Measurements from ENCODE around the gene GNS.

GRCh38 chr12:64806173-64806572 is 47.0 kb upstream of the GNS start:
- no peak for TF ChIP-seq TAF1 (IDR thresholded peaks at IDR 0.05; ENCODE audit: low read depth)
- no peak for TF ChIP-seq CREB1 (IDR thresholded peaks at IDR 0.05; ENCODE audit: low read depth)
- TF ChIP-seq EP300 (IDR thresholded peaks at IDR 0.05; ENCODE audit: borderline replicate concordance) = no peak
- TF ChIP-seq MAX (IDR thresholded peaks at IDR 0.05) = no peak
- no peak for TF ChIP-seq YY1 (IDR thresholded peaks at IDR 0.05; ENCODE audit: low read depth)
- TF ChIP-seq EGR1 (IDR thresholded peaks at IDR 0.05) = no peak
- TF ChIP-seq TCF12 (IDR thresholded peaks at IDR 0.05; ENCODE audit: low read depth) = no peak
- TF ChIP-seq NFIC (IDR thresholded peaks at IDR 0.05) = no peak
- TF ChIP-seq RAD21 (IDR thresholded peaks at IDR 0.05; ENCODE audit: low read depth) = no peak
- TF ChIP-seq TEAD4 (IDR thresholded peaks at IDR 0.05) = no peak
- TF ChIP-seq, protein P1, sequence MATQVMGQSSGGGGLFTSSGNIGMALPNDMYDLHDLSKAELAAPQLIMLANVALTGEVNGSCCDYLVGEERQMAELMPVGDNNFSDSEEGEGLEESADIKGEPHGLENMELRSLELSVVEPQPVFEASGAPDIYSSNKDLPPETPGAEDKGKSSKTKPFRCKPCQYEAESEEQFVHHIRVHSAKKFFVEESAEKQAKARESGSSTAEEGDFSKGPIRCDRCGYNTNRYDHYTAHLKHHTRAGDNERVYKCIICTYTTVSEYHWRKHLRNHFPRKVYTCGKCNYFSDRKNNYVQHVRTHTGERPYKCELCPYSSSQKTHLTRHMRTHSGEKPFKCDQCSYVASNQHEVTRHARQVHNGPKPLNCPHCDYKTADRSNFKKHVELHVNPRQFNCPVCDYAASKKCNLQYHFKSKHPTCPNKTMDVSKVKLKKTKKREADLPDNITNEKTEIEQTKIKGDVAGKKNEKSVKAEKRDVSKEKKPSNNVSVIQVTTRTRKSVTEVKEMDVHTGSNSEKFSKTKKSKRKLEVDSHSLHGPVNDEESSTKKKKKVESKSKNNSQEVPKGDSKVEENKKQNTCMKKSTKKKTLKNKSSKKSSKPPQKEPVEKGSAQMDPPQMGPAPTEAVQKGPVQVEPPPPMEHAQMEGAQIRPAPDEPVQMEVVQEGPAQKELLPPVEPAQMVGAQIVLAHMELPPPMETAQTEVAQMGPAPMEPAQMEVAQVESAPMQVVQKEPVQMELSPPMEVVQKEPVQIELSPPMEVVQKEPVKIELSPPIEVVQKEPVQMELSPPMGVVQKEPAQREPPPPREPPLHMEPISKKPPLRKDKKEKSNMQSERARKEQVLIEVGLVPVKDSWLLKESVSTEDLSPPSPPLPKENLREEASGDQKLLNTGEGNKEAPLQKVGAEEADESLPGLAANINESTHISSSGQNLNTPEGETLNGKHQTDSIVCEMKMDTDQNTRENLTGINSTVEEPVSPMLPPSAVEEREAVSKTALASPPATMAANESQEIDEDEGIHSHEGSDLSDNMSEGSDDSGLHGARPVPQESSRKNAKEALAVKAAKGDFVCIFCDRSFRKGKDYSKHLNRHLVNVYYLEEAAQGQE (IDR thresholded peaks at IDR 0.05; ENCODE audit: low read depth) = no peak
- TF ChIP-seq FOXM1 (IDR thresholded peaks at IDR 0.05; ENCODE audit: borderline replicate concordance, low read depth) = no peak

Data from Ishikawa (cell line).